PFSK-1 (cell line): ENCODE measurements around the gene WNT3A.

Experiments used
- FOXP2 ChIP-seq: optimal IDR thresholded peaks from 2 replicates; pipeline ENCODE3; 2011; ENCODE audit warnings: borderline replicate concordance, control low read depth, inconsistent platforms; ENCODE audit not compliant: insufficient read depth; ENCODE audit errors: extremely low read length, extremely low read depth
- POLR2AphosphoS5 ChIP-seq: IDR thresholded peaks from 2 replicates; pipeline ENCODE4 v1.6.1; 2012; ENCODE audit warnings: low read depth, mild to moderate bottlenecking, control low read depth, low read length, moderate library complexity
- SIN3A ChIP-seq: IDR thresholded peaks from 2 replicates; pipeline ENCODE4 v1.6.1; 2012; ENCODE audit warnings: mild to moderate bottlenecking, low read length, moderate library complexity, borderline replicate concordance; ENCODE audit not compliant: insufficient read depth
- TAF1 ChIP-seq: IDR thresholded peaks from 2 replicates; pipeline ENCODE4 v1.6.1; 2012; ENCODE audit warnings: low read length, control low read depth, borderline replicate concordance; ENCODE audit not compliant: insufficient read depth
- TF ChIP-seq, protein P1 (sequence below), 2 experiments: IDR thresholded peaks; 2 replicates each; pipeline versions ENCODE4 v1.6.1 to v1.8.0; 2011 to 2012; ENCODE audit warnings: low read depth in 2 of 2, low read length in 2 of 2, control low read depth in 1 of 2, inconsistent platforms in 1 of 2, mild to moderate bottlenecking in 1 of 2, moderate library complexity in 1 of 2; ENCODE audit not compliant: insufficient read depth in 1 of 2

The WNT3A gene

GRCh38 chr1:228021355-228022030 lies 14.7 kb downstream of the WNT3A start:
- TF ChIP-seq TAF1 (no peak), FOXP2 (no peak), POLR2AphosphoS5 (no peak), SIN3A (no peak)
- TF ChIP-seq, protein P1, sequence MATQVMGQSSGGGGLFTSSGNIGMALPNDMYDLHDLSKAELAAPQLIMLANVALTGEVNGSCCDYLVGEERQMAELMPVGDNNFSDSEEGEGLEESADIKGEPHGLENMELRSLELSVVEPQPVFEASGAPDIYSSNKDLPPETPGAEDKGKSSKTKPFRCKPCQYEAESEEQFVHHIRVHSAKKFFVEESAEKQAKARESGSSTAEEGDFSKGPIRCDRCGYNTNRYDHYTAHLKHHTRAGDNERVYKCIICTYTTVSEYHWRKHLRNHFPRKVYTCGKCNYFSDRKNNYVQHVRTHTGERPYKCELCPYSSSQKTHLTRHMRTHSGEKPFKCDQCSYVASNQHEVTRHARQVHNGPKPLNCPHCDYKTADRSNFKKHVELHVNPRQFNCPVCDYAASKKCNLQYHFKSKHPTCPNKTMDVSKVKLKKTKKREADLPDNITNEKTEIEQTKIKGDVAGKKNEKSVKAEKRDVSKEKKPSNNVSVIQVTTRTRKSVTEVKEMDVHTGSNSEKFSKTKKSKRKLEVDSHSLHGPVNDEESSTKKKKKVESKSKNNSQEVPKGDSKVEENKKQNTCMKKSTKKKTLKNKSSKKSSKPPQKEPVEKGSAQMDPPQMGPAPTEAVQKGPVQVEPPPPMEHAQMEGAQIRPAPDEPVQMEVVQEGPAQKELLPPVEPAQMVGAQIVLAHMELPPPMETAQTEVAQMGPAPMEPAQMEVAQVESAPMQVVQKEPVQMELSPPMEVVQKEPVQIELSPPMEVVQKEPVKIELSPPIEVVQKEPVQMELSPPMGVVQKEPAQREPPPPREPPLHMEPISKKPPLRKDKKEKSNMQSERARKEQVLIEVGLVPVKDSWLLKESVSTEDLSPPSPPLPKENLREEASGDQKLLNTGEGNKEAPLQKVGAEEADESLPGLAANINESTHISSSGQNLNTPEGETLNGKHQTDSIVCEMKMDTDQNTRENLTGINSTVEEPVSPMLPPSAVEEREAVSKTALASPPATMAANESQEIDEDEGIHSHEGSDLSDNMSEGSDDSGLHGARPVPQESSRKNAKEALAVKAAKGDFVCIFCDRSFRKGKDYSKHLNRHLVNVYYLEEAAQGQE (IDR thresholded peaks at IDR 0.05; ENCODE audit: insufficient read depth in 1 of 2, low read depth in 2 of 2, low read length in 2 of 2) = no peak

DNA sequence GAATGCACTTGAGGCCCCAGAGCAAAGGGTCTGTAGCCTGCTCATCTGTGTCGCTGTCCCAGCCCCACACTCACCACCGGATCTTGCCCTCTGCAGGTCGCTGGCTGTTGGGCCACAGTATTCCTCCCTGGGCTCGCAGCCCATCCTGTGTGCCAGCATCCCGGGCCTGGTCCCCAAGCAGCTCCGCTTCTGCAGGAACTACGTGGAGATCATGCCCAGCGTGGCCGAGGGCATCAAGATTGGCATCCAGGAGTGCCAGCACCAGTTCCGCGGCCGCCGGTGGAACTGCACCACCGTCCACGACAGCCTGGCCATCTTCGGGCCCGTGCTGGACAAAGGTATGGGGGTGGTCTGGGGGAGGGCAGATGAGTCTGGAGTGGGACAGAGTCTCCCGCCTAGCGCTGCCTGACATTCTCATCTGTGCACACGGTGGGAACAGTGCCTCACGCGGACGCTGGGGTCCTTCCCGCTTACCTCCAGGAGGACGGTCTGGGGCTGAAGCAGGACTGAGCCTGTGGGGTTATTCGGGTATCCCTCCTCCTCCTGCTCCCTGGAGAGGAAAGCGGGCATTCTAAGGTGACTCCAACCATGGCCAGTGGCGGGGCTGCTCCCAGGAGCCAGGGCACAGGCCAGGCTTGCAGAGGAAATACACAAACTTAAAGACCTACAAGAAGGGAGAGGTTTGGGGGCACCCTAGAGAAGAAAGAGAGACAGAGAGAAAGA lies 15.9 kb downstream of the WNT3A start:
- TF ChIP-seq SIN3A (no peak), TAF1 (no peak), POLR2AphosphoS5 (no peak), FOXP2 (no peak)
- TF ChIP-seq, protein P1 (IDR thresholded peaks at IDR 0.05; ENCODE audit: insufficient read depth in 1 of 2, low read depth in 2 of 2, low read length in 2 of 2) = no peak

DNA sequence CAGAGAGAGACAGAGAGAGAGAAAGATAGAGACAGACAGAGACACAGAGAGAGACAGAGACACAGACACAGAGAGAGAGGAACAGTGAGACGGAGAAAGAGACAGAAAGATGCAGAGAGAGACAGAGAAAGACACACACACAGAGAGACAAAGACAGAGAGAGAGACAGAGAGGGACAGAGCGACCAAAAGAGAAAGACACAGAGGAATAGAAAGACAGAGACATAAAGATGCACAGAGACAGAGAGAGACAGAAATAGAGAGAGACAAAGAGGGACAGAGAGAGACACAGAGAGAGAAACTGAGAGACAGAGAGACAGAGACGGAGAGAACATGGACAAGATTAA lies 16.5 kb downstream of the WNT3A start:
- TF ChIP-seq TAF1 (no peak), POLR2AphosphoS5 (no peak), FOXP2 (no peak), SIN3A (no peak)
- TF ChIP-seq, protein P1 (IDR thresholded peaks at IDR 0.05; ENCODE audit: insufficient read depth in 1 of 2, low read depth in 2 of 2, low read length in 2 of 2) = no peak

DNA sequence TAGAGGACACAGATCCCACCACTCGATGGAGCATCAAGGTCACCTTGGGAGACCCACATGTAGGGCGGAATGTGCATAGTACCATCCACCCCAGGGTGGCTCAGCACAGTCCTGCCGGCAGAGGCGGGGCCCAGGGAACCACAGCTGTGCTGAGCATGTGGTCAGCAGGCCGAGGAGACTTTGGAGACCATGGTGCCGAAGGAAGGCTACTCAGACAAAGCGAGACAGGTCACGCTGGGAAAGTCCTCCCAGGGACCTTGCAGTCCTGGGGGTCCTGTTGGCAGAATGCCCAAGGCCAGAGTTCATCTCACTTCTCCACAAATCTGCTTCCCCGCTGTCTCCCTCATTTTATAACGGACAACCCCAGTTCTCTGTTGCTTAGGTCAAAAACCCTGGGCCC lies 22.5 kb downstream of the WNT3A start:
- TF ChIP-seq FOXP2 = no peak

DNA sequence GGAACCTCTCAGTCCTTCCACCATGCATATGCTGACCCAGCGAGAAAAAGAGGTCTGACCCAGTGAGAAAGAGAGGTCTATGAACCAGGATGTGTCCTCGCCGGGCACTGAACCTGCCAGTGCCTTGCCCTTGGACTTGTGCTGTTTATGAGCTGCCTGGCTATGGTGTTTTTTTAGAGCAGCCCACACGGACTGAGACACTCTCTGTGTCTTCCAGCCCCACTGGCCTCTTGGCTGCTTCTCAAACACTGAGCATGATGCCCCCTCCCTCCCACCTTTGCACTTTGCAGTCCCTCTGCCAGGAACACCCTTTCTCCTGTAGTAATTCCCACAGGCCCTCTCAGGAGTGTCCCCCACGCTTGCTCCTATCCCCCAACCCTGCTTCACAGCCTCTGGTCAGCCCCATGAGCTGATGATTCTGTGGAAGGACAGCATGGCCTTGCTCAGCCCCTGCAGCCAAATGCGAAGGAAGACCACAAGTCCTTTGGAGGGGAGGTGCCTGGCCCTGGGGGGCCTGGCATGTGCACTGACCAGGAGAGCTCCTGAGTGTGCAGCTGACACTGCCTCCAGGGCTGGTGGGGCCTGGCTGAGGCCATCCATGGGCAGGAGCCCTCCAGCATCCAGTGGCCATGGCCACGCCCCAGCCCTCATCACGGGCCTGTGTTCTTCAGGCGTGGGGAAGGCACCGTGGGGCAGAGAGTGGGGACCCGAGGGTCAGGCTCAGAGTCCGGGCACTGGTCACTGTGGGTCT lies 23.8 kb downstream of the WNT3A start:
- no peak for TF ChIP-seq TAF1
- TF ChIP-seq FOXP2 = no peak
